GM12875 (cell line): ENCODE measurements around the gene DGUOK.
"Not testable (repeated sequence)": the region's sequence is repeated elsewhere in the genome, so short reads cannot be mapped to it uniquely, and the experiment has no call there.

ENCODE experiments used
- H3K4me3 ChIP-seq: one replicate; pipeline ENCODE4 v1.5.1; 2011; ENCODE audit warnings: low read depth, low read length, control low read depth
- CTCF ChIP-seq: IDR thresholded peaks from 2 replicates; pipeline ENCODE4 v1.5.1; 2011; ENCODE audit warnings: low read depth, mild to moderate bottlenecking, control low read depth, inconsistent platforms, low read length, moderate library complexity, borderline replicate concordance; ENCODE audit not compliant: insufficient read depth

DGUOK gene

GRCh38 chr2:73903313-73903712 lies 23.4 kb upstream of the DGUOK start:
- no peak for TF ChIP-seq CTCF
- no peak overlapping the region for H3K4me3 ChIP-seq

GRCh38 chr2:73903949-73904613 lies 22.6 kb upstream of the DGUOK start:
- H3K4me3 ChIP-seq = not testable (repeated sequence)

- TF ChIP-seq CTCF = no peak
- H3K4me3 ChIP-seq = no peak overlapping the region
Observed at GRCh38 chr2:73904952-73905351, 21.7 kb upstream of the DGUOK start.

GRCh38 chr2:73906847-73907505 lies 19.7 kb upstream of the DGUOK start:
- no peak for TF ChIP-seq CTCF
- no peak overlapping the region for H3K4me3 ChIP-seq

- TF ChIP-seq CTCF = peak; percentile 57; the same call in 1 of the 2 replicates
- no peak overlapping the region for H3K4me3 ChIP-seq
Observed at GRCh38 chr2:73907840-73908452, 18.7 kb upstream of the DGUOK start.

- no peak overlapping the region for H3K4me3 ChIP-seq
- no peak for TF ChIP-seq CTCF
Observed at GRCh38 chr2:73908689-73909652, 17.7 kb upstream of the DGUOK start.
